Muscle layer of duodenum (tissue), 2 donors: ENCODE data around the gene CFD.
"Not testable (repeated sequence)": the region's sequence is repeated elsewhere in the genome, so short reads cannot be mapped to it uniquely, and the experiment has no call there.

ENCODE experiments used
- H3K27ac ChIP-seq: one replicate; pipeline ENCODE4 v1.7.0; 2013; ENCODE audit warnings: mild to moderate bottlenecking, low read length
- H3K27me3 ChIP-seq: one replicate; pipeline ENCODE4 v1.7.0; 2013; ENCODE audit warnings: low read depth, mild to moderate bottlenecking, control low read depth, low read length
- H3K36me3 ChIP-seq, 2 donors: one replicate each; pipeline ENCODE4 v1.7.0; 2013; ENCODE audit warnings: low read length in 2 of 2, control low read depth in 1 of 2, mild to moderate bottlenecking in 1 of 2; ENCODE audit not compliant: insufficient read depth in 2 of 2, control insufficient read depth in 1 of 2
- H3K4me1 ChIP-seq, 2 donors: one replicate each; pipeline ENCODE4 v1.7.0; 2013; ENCODE audit warnings: low read length in 2 of 2, mild to moderate bottlenecking in 2 of 2, control low read depth in 1 of 2, moderate library complexity in 1 of 2; ENCODE audit not compliant: insufficient read depth in 2 of 2, control insufficient read depth in 1 of 2
- H3K4me3 ChIP-seq, 2 donors: one replicate each; pipeline ENCODE4 v1.7.0; 2013; ENCODE audit warnings: low read length in 2 of 2, low read depth in 1 of 2, mild to moderate bottlenecking in 1 of 2
- H3K9me3 ChIP-seq, 2 donors: one replicate each; pipeline ENCODE4 v1.7.0; 2013; ENCODE audit warnings: low read length in 2 of 2, control low read depth in 1 of 2, mild to moderate bottlenecking in 1 of 2; ENCODE audit not compliant: control insufficient read depth in 1 of 2
- donor health status: healthy.

CFD gene

GRCh38 chr19:888581-889385, 29.3 kb downstream of the CFD start:
- Histone ChIP-seq H3K9me3 (no peaks in the 10 kb centered on the region), H3K4me3 (no peak overlapping the region), H3K27me3 (no peaks in the 10 kb centered on the region), H3K27ac (no peak overlapping the region), H3K4me1 (peaks cover 0 to 18% of the 10 kb centered on the region in 2 donors), H3K36me3 (peaks cover 6 to 52% of the 10 kb centered on the region in 2 donors)

- Histone ChIP-seq H3K27me3 (no peaks in the 10 kb centered on the region), H3K27ac (no peak overlapping the region), H3K4me1 (peaks cover 0 to 18% of the 10 kb centered on the region in 2 donors), H3K36me3 (peaks cover 5 to 42% of the 10 kb centered on the region in 2 donors), H3K9me3 (no peaks in the 10 kb centered on the region), H3K4me3 (no peak overlapping the region)
These were observed 30.3 kb downstream of the CFD start for GRCh38 chr19:889662-890295.

- Histone ChIP-seq H3K4me1 (peaks cover 0 to 18% of the 10 kb centered on the region in 2 donors), H3K36me3 (peaks cover 5 to 31% of the 10 kb centered on the region in 2 donors), H3K27me3 (no peaks in the 10 kb centered on the region), H3K9me3 (no peaks in the 10 kb centered on the region), H3K4me3 (no peak overlapping the region), H3K27ac (no peak overlapping the region)
These were observed 31.4 kb downstream of the CFD start for GRCh38 chr19:890831-891230.

GRCh38 chr19:891421-892200, 32.1 kb downstream of the CFD start:
- Histone ChIP-seq H3K4me1 (peaks cover 0 to 18% of the 10 kb centered on the region in 2 donors), H3K27ac (peak overlapping the region; percentile 69), H3K36me3 (peaks cover 5 to 24% of the 10 kb centered on the region in 2 donors), H3K4me3 (peak overlapping the region; percentile 70 to 90)
- H3K27me3 ChIP-seq, H3K9me3 ChIP-seq: not testable (repeated sequence)

- no peaks in the 10 kb centered on the region for H3K9me3 ChIP-seq
- H3K27ac ChIP-seq, result peak overlapping the region; percentile 69
- H3K27me3 ChIP-seq, result no peaks in the 10 kb centered on the region
- H3K36me3 ChIP-seq, result peaks cover 5 to 29% of the 10 kb centered on the region in 2 donors
- H3K4me3 ChIP-seq, result peak overlapping the region; percentile 70 to 90
- H3K4me1 ChIP-seq, result peaks cover 0 to 18% of the 10 kb centered on the region in 2 donors
These were observed 32.9 kb downstream of the CFD start for GRCh38 chr19:892243-892893.

- Histone ChIP-seq H3K27ac (peak within 1 kb of the TSS; percentile 94), H3K36me3 (peaks cover 5 to 33% of the 10 kb centered on the region in 2 donors), H3K27me3 (no peaks in the 10 kb centered on the region), H3K4me1 (peaks cover 0 to 18% of the 10 kb centered on the region in 2 donors), H3K4me3 (peak within 1 kb of the TSS; percentile 70 to 90), H3K9me3 (no peaks in the 10 kb centered on the region)
These were observed 33.6 kb downstream of the CFD start, which contains the start of the genes MED16 and RNU6-9 for GRCh38 chr19:892894-893689. Gene MED16, minus strand, starts transcription at chr19:893187. Its CDS starts 2,056 bp downstream, at chr19:891131. Gene RNU6-9, plus strand, starts transcription at chr19:893484.

GRCh38 chr19:896434-896833, 37.0 kb downstream of the CFD start:
- H3K4me1 ChIP-seq, result peaks cover 0 to 9% of the 10 kb centered on the region in 2 donors
- H3K27ac ChIP-seq, result no peak overlapping the region
- H3K9me3 ChIP-seq, result no peaks in the 10 kb centered on the region
- peaks cover 0 to 24% of the 10 kb centered on the region in 2 donors for H3K36me3 ChIP-seq
- no peak overlapping the region for H3K4me3 ChIP-seq
- H3K27me3 ChIP-seq, result no peaks in the 10 kb centered on the region

- H3K27me3 ChIP-seq, result no peaks in the 10 kb centered on the region
- peaks cover 0 to 4% of the 10 kb centered on the region in 2 donors for H3K4me1 ChIP-seq
- H3K36me3 ChIP-seq, result peaks cover 0 to 27% of the 10 kb centered on the region in 2 donors
- H3K9me3 ChIP-seq, result no peaks in the 10 kb centered on the region
- no peak overlapping the region for H3K4me3 ChIP-seq
- H3K27ac ChIP-seq, result no peak overlapping the region
These were observed 37.5 kb downstream of the CFD start for GRCh38 chr19:896999-897398.

GRCh38 chr19:897442-898039, 38.1 kb downstream of the CFD start:
- no peak overlapping the region for H3K27ac ChIP-seq
- H3K4me3 ChIP-seq, result no peak overlapping the region
- no peaks in the 10 kb centered on the region for H3K9me3 ChIP-seq
- no peaks in the 10 kb centered on the region for H3K27me3 ChIP-seq
- peaks cover 0 to 28% of the 10 kb centered on the region in 2 donors for H3K36me3 ChIP-seq
- no peaks in the 10 kb centered on the region for H3K4me1 ChIP-seq

GRCh38 chr19:898663-899062, 39.2 kb downstream of the CFD start:
- H3K4me1 ChIP-seq, result no peaks in the 10 kb centered on the region
- H3K27ac ChIP-seq, result no peak overlapping the region
- peaks cover 0 to 28% of the 10 kb centered on the region in 2 donors for H3K36me3 ChIP-seq
- no peaks in the 10 kb centered on the region for H3K27me3 ChIP-seq
- H3K9me3 ChIP-seq, result no peaks in the 10 kb centered on the region
- H3K4me3 ChIP-seq, result no peak overlapping the region
